A549 (cell line): ENCODE measurements around the gene MSANTD1.

Source experiments
- CHD4 ChIP-seq: fragments of 200-600 bp; sonication (generic); IDR thresholded peaks from 2 replicates; pipeline ENCODE4 v1.6.1; 2016; ENCODE audit warnings: antibody characterized with exemption, mild to moderate bottlenecking, borderline replicate concordance
- EHMT2 ChIP-seq: fragments of 200-600 bp; sonication (generic); IDR thresholded peaks from 2 replicates; pipeline ENCODE4 v1.6.1; 2016; ENCODE audit warnings: antibody characterized with exemption, low read depth, mild to moderate bottlenecking, moderate library complexity
- EP300 ChIP-seq, 2 experiments: fragments of >200 bp; sonication (Bioruptor Twin); formaldehyde crosslinking; IDR thresholded peaks; 2 replicates in 1 of 2; 3 replicates in 1 of 2; pipeline ENCODE4 v1.6.1; 2016 to 2017
- HOXA7 ChIP-seq: fragments of 250-450 bp; sonication (Bioruptor Pico); IDR thresholded peaks from 2 replicates; pipeline ENCODE4 v1.5.0; 2020; ENCODE audit warnings: mild to moderate bottlenecking, moderate library complexity
- POLR2A ChIP-seq: IDR thresholded peaks from 2 replicates; pipeline ENCODE4 v1.6.1; 2012; ENCODE audit warnings: mild to moderate bottlenecking, low read length
- RFX5 ChIP-seq: fragments of 450-650 bp; IDR thresholded peaks from 2 replicates; pipeline ENCODE4 v1.7.1; 2014; ENCODE audit warnings: antibody characterized with exemption, mild to moderate bottlenecking, moderate library complexity
- TF ChIP-seq, protein P1 (sequence below): IDR thresholded peaks from 2 replicates; pipeline ENCODE4 v1.6.1; 2012
- TF ChIP-seq, protein P2 (sequence below): fragments of >200 bp; sonication (Bioruptor Twin); formaldehyde crosslinking; IDR thresholded peaks from 3 replicates; pipeline ENCODE4 v1.5.1; 2016

DNA sequence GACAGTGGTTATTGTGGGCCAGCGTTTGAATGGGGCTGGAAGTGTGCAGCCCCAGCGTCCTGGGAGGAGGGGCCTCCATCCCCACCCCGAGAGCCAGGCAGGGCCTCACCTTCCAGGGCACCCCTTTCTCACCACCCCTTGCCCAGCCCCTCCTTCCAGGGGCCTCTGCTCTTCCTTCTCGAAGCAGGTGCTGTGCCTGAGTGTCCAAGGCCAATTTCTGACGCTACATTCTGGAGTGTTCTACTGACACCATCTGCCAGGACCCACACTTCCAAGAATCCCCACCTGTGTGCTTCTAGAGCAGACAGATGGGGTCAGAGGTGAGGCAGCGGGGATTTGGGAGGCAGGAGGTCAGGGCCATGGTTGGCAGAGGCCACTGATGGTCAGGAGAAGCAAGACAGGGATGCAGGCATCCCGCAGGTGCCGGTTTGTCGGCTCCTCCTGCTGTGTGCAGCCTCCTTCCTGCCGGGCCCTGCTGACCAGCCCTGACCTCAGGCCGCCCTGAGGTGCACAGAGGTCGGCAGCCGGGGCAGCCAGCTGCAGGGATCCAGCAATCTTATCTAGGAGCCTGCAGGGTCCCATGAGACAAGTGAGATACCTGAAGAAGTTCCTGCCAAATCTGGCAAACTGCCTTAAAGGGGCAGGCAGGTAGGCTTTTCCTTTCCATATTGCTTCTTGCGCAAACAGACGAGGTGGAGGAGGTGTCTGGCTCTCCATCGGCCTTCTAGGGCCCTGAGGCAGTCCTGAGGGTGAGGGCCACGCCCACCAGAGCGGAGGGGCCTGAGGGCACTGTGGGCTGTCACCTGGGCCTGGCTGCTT, 18.8 kb downstream of the MSANTD1 start:
- TF ChIP-seq, protein P1, sequence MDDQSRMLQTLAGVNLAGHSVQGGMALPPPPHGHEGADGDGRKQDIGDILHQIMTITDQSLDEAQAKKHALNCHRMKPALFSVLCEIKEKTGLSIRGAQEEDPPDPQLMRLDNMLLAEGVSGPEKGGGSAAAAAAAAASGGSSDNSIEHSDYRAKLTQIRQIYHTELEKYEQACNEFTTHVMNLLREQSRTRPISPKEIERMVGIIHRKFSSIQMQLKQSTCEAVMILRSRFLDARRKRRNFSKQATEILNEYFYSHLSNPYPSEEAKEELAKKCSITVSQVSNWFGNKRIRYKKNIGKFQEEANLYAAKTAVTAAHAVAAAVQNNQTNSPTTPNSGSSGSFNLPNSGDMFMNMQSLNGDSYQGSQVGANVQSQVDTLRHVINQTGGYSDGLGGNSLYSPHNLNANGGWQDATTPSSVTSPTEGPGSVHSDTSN: no peak
- TF ChIP-seq HOXA7: no peak
- no peak for TF ChIP-seq EP300 (IDR thresholded peaks at IDR 0.05)
- TF ChIP-seq, protein P2, sequence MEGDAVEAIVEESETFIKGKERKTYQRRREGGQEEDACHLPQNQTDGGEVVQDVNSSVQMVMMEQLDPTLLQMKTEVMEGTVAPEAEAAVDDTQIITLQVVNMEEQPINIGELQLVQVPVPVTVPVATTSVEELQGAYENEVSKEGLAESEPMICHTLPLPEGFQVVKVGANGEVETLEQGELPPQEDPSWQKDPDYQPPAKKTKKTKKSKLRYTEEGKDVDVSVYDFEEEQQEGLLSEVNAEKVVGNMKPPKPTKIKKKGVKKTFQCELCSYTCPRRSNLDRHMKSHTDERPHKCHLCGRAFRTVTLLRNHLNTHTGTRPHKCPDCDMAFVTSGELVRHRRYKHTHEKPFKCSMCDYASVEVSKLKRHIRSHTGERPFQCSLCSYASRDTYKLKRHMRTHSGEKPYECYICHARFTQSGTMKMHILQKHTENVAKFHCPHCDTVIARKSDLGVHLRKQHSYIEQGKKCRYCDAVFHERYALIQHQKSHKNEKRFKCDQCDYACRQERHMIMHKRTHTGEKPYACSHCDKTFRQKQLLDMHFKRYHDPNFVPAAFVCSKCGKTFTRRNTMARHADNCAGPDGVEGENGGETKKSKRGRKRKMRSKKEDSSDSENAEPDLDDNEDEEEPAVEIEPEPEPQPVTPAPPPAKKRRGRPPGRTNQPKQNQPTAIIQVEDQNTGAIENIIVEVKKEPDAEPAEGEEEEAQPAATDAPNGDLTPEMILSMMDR: no peak
- no peak for TF ChIP-seq RFX5
- no peak for TF ChIP-seq EHMT2
- TF ChIP-seq CHD4: no peak
- TF ChIP-seq POLR2A: no peak
